Glutamatergic neuron (in vitro differentiated cells): ENCODE data around the gene MAL. TPM values are rescaled to one million over a fixed set of nuclear protein-coding genes. Genes with fewer than 3 reads are reported as not detected.
"Not testable (repeated sequence)": the region's sequence is repeated elsewhere in the genome, so short reads cannot be mapped to it uniquely, and the experiment has no call there.

ENCODE experiments used
- DNase-seq: peaks from one replicate; pipeline ENCODE4 v3.0.0; 2022
- H3K27ac Mint-ChIP-seq: one replicate; pipeline ENCODE4 v1.8.0; 2020; ENCODE audit warnings: mild to moderate bottlenecking, mixed read lengths, inconsistent platforms; ENCODE audit not compliant: unreplicated experiment
- H3K27me3 Mint-ChIP-seq: one replicate; pipeline ENCODE4 v1.8.0; 2020; ENCODE audit warnings: mild to moderate bottlenecking, moderate library complexity, mixed read lengths, inconsistent platforms; ENCODE audit not compliant: unreplicated experiment
- H3K36me3 Mint-ChIP-seq: one replicate; pipeline ENCODE4 v1.8.0; 2020; ENCODE audit warnings: mild to moderate bottlenecking, mixed read lengths, inconsistent platforms; ENCODE audit not compliant: unreplicated experiment
- H3K4me1 Mint-ChIP-seq: one replicate; pipeline ENCODE4 v1.8.0; 2020; ENCODE audit warnings: mild to moderate bottlenecking, low read depth, mixed read lengths, inconsistent platforms; ENCODE audit not compliant: unreplicated experiment
- H3K4me3 Mint-ChIP-seq: one replicate; pipeline ENCODE4 v1.8.0; 2020; ENCODE audit warnings: mild to moderate bottlenecking, mixed read lengths, inconsistent platforms; ENCODE audit not compliant: unreplicated experiment
- H3K9me3 Mint-ChIP-seq: one replicate; pipeline ENCODE4 v1.8.0; 2020; ENCODE audit warnings: mild to moderate bottlenecking, moderate library complexity, mixed read lengths, inconsistent platforms; ENCODE audit not compliant: unreplicated experiment
- CTCF ChIP-seq: fragments of 200-600 bp; sonication (generic); IDR thresholded peaks from one replicate; pipeline ENCODE4 v1.5.0; 2021; ENCODE audit not compliant: partially characterized antibody, unreplicated experiment
- total RNA-seq: library from RNA; stranded (reverse); fragmentation: NEBNext Ultra II Directional; extraction: Animal tissue kit (Norgen Biotek cat#: 25700); gene quantifications from one replicate; pipeline ENCODE4 v1.2.1, GENCODE V29; 2021; ENCODE audit not compliant: unreplicated experiment

MAL gene
- total RNA-seq, 1 donor from 2014 or later, result 9.0 TPM

- DNase-seq, result no peak
- H3K4me3 Mint-ChIP-seq, result no peak overlapping the region
Measured at GRCh38 chr2:95034818-95035217, 9.3 kb downstream of the MAL start.

GRCh38 chr2:95036596-95037383 is 11.3 kb downstream of the MAL start:
- H3K27me3 Mint-ChIP-seq, result peaks cover 20% of the 10 kb centered on the region
- no peak for DNase-seq
- peaks cover 2% of the 10 kb centered on the region for H3K4me1 Mint-ChIP-seq
- peaks cover 20% of the 10 kb centered on the region for H3K9me3 Mint-ChIP-seq
- no peak overlapping the region for H3K4me3 Mint-ChIP-seq
- peaks cover 26% of the 10 kb centered on the region for H3K36me3 Mint-ChIP-seq
- no peak for TF ChIP-seq CTCF
- H3K27ac Mint-ChIP-seq, result no peak overlapping the region

More at GRCh38 chr2:95034818-95035217, 9.3 kb downstream of the MAL start:
- Mint-ChIP-seq H3K27ac (no peak overlapping the region), H3K9me3 (peaks cover 20% of the 10 kb centered on the region), H3K4me1 (peaks cover 2% of the 10 kb centered on the region), H3K27me3 (peaks cover 23% of the 10 kb centered on the region), H3K36me3 (peaks cover 26% of the 10 kb centered on the region)
- no peak for TF ChIP-seq CTCF

GRCh38 chr2:95037384-95037839 is 11.9 kb downstream of the MAL start:
- H3K9me3 Mint-ChIP-seq, result peaks cover 20% of the 10 kb centered on the region
- H3K27me3 Mint-ChIP-seq, result peaks cover 19% of the 10 kb centered on the region
- H3K4me1 Mint-ChIP-seq, result peaks cover 2% of the 10 kb centered on the region
- no peak for TF ChIP-seq CTCF
- DNase-seq, result no peak
- peaks cover 26% of the 10 kb centered on the region for H3K36me3 Mint-ChIP-seq
- no peak overlapping the region for H3K4me3 Mint-ChIP-seq
- H3K27ac Mint-ChIP-seq, result no peak overlapping the region

GRCh38 chr2:95037841-95038585 is 12.5 kb downstream of the MAL start:
- DNase-seq, H3K4me3 Mint-ChIP-seq, H3K4me1 Mint-ChIP-seq: not testable (repeated sequence)
- Mint-ChIP-seq H3K36me3 (peaks cover 26% of the 10 kb centered on the region), H3K27ac (peak overlapping the region; percentile 16), H3K27me3 (peaks cover 19% of the 10 kb centered on the region), H3K9me3 (peaks cover 20% of the 10 kb centered on the region)

GRCh38 chr2:95038635-95039298 is 13.3 kb downstream of the MAL start:
- Mint-ChIP-seq H3K9me3 (peaks cover 19% of the 10 kb centered on the region), H3K4me3 (no peak overlapping the region), H3K27ac (no peak overlapping the region)

More at GRCh38 chr2:95038635-95039298, 13.3 kb downstream of the MAL start:
- Mint-ChIP-seq H3K36me3 (peaks cover 26% of the 10 kb centered on the region), H3K27me3 (peaks cover 19% of the 10 kb centered on the region), H3K4me1 (peaks cover 2% of the 10 kb centered on the region)
- DNase-seq, result no peak
- TF ChIP-seq CTCF, result no peak
